SK-N-SH treated with all-trans-retinoic acid at 6 μM for 48 hours (cell line): ENCODE measurements around the gene ZNF236.

ENCODE experiments used
- GLIS3 ChIP-seq: fragments of 250-450 bp; sonication (Bioruptor Pico); IDR thresholded peaks from 2 replicates; pipeline ENCODE4 v1.5.0; 2020; ENCODE audit warnings: mild to moderate bottlenecking, moderate library complexity
- ISL1 ChIP-seq: fragments of 250-450 bp; sonication (Bioruptor Pico); IDR thresholded peaks from 2 replicates; pipeline ENCODE4 v2.1.2; 2022; ENCODE audit warnings: mild to moderate bottlenecking, moderate library complexity
- OSR1 ChIP-seq: fragments of 250-450 bp; sonication (Bioruptor Pico); IDR thresholded peaks from 2 replicates; pipeline ENCODE4 v1.8.0; 2022; ENCODE audit warnings: moderate library complexity, mild to moderate bottlenecking, inconsistent platforms
- PATZ1 ChIP-seq: fragments of 250-450 bp; sonication (Bioruptor Pico); IDR thresholded peaks from 2 replicates; pipeline ENCODE4 v1.8.0; 2020; ENCODE audit warnings: mild to moderate bottlenecking, moderate library complexity, borderline replicate concordance
- PPARA ChIP-seq: fragments of 250-450 bp; sonication (Bioruptor Pico); IDR thresholded peaks from 2 replicates; pipeline ENCODE4 v1.5.0; 2020; ENCODE audit warnings: mild to moderate bottlenecking, borderline replicate concordance
- RARB ChIP-seq: fragments of 250-450 bp; sonication (Bioruptor Pico); IDR thresholded peaks from 2 replicates; pipeline ENCODE4 v1.8.0; 2021; ENCODE audit warnings: mild to moderate bottlenecking, moderate library complexity
- SNAI2 ChIP-seq: fragments of 250-450 bp; sonication (Bioruptor Pico); IDR thresholded peaks from 2 replicates; pipeline ENCODE4 v1.5.0; 2020; ENCODE audit warnings: mild to moderate bottlenecking, moderate library complexity
- TCF4 ChIP-seq: fragments of 250-450 bp; sonication (Bioruptor Pico); IDR thresholded peaks from 2 replicates; pipeline ENCODE4 v1.8.0; 2021; ENCODE audit warnings: mild to moderate bottlenecking, moderate library complexity, borderline replicate concordance
- ZFP3 ChIP-seq: fragments of 250-450 bp; sonication (Bioruptor Pico); IDR thresholded peaks from 2 replicates; pipeline ENCODE4 v1.5.0; 2020; ENCODE audit warnings: mild to moderate bottlenecking, moderate library complexity
- ZFP30 ChIP-seq: fragments of 450-650 bp; formaldehyde crosslinking; IDR thresholded peaks from 2 replicates; pipeline ENCODE4 v1.5.0; 2022; ENCODE audit warnings: mild to moderate bottlenecking, moderate library complexity
- ZNF565 ChIP-seq: fragments of 450-650 bp; formaldehyde crosslinking; conservative IDR thresholded peaks from 2 replicates; pipeline ENCODE4 v1.5.0; 2020; ENCODE audit warnings: low read depth, mild to moderate bottlenecking, moderate library complexity
- TF ChIP-seq, protein P1 (sequence below): fragments of 250-450 bp; sonication (Bioruptor Pico); IDR thresholded peaks from 2 replicates; pipeline ENCODE4 v1.5.1; 2020; ENCODE audit warnings: low read depth, mild to moderate bottlenecking, moderate library complexity
- TF ChIP-seq, protein P2 (sequence below): fragments of 250-450 bp; sonication (Bioruptor Pico); IDR thresholded peaks from 2 replicates; pipeline ENCODE4 v1.5.0; 2020; ENCODE audit warnings: mild to moderate bottlenecking, moderate library complexity
- TF ChIP-seq, protein P3 (sequence below): fragments of 250-450 bp; sonication (Bioruptor Pico); IDR thresholded peaks from 2 replicates; pipeline ENCODE4 v1.8.0; 2021; ENCODE audit warnings: low read depth, mild to moderate bottlenecking, moderate library complexity, borderline replicate concordance

DNA sequence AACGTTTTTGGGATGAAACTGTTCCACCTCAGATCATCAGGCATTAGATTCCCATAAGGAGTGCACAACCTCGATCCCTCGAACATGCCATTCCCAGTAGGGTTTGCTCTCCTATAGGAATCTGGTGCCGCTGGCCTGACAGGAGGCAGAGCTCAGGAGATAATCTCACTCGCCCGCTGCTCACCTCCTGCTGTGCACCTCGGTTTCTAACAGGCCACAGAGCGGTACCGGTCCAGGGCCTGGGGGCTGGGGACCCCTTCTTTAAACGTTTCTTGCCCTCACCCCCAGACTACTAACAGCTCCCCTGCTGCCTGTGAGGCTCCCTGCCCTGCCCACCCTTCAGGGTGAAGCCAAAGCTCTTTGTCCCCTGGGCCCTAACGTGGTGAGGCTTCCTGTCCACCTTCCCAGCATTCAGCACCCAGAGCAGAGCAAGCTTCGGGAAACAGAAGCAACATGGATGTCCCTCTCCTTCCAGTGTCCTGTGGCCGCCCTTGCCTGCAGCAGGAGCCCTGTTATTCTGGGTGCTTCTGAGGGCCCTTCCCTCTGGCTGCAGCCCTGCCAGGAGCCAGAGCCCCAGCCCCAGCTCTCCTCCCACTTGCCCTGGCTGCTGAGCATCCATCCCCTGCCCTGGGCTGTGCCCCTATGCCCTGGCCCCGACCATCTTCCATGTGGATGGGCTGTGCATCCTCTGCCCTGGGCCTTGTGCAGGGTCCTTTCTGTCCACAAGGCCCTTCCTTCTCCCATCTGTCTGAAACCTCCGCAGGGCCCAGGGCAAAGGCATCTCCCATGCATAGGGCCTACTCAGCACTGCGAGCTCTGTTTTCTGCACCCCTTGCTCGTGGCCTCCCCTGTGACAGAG is 170.1 kb downstream of the ZNF236 start:
- TF ChIP-seq PATZ1 (CRISPR knock-in tag) = no peak
- TF ChIP-seq ISL1 (CRISPR knock-in tag) = no peak
- TF ChIP-seq ZFP3 = no peak
- TF ChIP-seq, protein P1, sequence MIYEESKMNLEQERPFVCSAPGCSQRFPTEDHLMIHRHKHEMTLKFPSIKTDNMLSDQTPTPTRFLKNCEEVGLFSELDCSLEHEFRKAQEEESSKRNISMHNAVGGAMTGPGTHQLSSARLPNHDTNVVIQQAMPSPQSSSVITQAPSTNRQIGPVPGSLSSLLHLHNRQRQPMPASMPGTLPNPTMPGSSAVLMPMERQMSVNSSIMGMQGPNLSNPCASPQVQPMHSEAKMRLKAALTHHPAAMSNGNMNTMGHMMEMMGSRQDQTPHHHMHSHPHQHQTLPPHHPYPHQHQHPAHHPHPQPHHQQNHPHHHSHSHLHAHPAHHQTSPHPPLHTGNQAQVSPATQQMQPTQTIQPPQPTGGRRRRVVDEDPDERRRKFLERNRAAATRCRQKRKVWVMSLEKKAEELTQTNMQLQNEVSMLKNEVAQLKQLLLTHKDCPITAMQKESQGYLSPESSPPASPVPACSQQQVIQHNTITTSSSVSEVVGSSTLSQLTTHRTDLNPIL (CRISPR knock-in tag) = no peak
- TF ChIP-seq ZNF565 (CRISPR knock-in tag) = no peak
- TF ChIP-seq, protein P2, sequence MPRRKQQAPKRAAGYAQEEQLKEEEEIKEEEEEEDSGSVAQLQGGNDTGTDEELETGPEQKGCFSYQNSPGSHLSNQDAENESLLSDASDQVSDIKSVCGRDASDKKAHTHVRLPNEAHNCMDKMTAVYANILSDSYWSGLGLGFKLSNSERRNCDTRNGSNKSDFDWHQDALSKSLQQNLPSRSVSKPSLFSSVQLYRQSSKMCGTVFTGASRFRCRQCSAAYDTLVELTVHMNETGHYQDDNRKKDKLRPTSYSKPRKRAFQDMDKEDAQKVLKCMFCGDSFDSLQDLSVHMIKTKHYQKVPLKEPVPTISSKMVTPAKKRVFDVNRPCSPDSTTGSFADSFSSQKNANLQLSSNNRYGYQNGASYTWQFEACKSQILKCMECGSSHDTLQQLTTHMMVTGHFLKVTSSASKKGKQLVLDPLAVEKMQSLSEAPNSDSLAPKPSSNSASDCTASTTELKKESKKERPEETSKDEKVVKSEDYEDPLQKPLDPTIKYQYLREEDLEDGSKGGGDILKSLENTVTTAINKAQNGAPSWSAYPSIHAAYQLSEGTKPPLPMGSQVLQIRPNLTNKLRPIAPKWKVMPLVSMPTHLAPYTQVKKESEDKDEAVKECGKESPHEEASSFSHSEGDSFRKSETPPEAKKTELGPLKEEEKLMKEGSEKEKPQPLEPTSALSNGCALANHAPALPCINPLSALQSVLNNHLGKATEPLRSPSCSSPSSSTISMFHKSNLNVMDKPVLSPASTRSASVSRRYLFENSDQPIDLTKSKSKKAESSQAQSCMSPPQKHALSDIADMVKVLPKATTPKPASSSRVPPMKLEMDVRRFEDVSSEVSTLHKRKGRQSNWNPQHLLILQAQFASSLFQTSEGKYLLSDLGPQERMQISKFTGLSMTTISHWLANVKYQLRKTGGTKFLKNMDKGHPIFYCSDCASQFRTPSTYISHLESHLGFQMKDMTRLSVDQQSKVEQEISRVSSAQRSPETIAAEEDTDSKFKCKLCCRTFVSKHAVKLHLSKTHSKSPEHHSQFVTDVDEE = no peak
- TF ChIP-seq OSR1 (CRISPR knock-in tag) = no peak
- no peak for TF ChIP-seq ZFP30 (CRISPR knock-in tag)
- TF ChIP-seq RARB = no peak
- TF ChIP-seq SNAI2 (CRISPR knock-in tag) = no peak
- TF ChIP-seq, protein P3, sequence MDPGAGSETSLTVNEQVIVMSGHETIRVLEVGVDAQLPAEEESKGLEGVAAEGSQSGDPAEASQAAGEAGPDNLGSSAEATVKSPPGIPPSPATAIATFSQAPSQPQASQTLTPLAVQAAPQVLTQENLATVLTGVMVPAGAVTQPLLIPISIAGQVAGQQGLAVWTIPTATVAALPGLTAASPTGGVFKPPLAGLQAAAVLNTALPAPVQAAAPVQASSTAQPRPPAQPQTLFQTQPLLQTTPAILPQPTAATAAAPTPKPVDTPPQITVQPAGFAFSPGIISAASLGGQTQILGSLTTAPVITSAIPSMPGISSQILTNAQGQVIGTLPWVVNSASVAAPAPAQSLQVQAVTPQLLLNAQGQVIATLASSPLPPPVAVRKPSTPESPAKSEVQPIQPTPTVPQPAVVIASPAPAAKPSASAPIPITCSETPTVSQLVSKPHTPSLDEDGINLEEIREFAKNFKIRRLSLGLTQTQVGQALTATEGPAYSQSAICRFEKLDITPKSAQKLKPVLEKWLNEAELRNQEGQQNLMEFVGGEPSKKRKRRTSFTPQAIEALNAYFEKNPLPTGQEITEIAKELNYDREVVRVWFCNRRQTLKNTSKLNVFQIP (CRISPR knock-in tag) = no peak
- TF ChIP-seq GLIS3 (CRISPR knock-in tag) = no peak
- no peak for TF ChIP-seq PPARA (CRISPR knock-in tag)
- no peak for TF ChIP-seq TCF4 (CRISPR knock-in tag)
